Measurements from ENCODE around the gene CACNA2D1.

CACNA2D1 gene

GRCh38 chr7:82434275-82435022 is 9.1 kb downstream of the CACNA2D1 start:
- TF ChIP-seq YY1 (IDR thresholded peaks at IDR 0.05; ENCODE audit: low read depth) = no peak
- TF ChIP-seq TEAD4 (IDR thresholded peaks at IDR 0.05) = no peak
- TF ChIP-seq NFIC (IDR thresholded peaks at IDR 0.05) = no peak
- no peak for TF ChIP-seq REST (IDR thresholded peaks at IDR 0.05; ENCODE audit: low read depth)
- no peak for TF ChIP-seq RAD21 (IDR thresholded peaks at IDR 0.05; ENCODE audit: low read depth)
- no peak for TF ChIP-seq CREB1 (IDR thresholded peaks at IDR 0.05; ENCODE audit: low read depth)
- TF ChIP-seq EGR1 (IDR thresholded peaks at IDR 0.05) = no peak
- TF ChIP-seq USF1 (IDR thresholded peaks at IDR 0.05) = no peak
- no peak for TF ChIP-seq ZBTB7A (IDR thresholded peaks at IDR 0.05; ENCODE audit: low read depth)
- TF ChIP-seq FOXM1 (IDR thresholded peaks at IDR 0.05; ENCODE audit: borderline replicate concordance, low read depth) = no peak
- no peak for TF ChIP-seq TAF1 (IDR thresholded peaks at IDR 0.05; ENCODE audit: low read depth)

GRCh38 chr7:82433507-82433906 is 10.1 kb downstream of the CACNA2D1 start:
- TF ChIP-seq MAX (IDR thresholded peaks at IDR 0.05) (no peak), USF1 (IDR thresholded peaks at IDR 0.05) (no peak), YY1 (IDR thresholded peaks at IDR 0.05; ENCODE audit: low read depth) (no peak), EP300 (IDR thresholded peaks at IDR 0.05; ENCODE audit: borderline replicate concordance) (no peak)

GRCh38 chr7:82430500-82431465 is 12.8 kb downstream of the CACNA2D1 start:
- no peak for TF ChIP-seq YY1 (IDR thresholded peaks at IDR 0.05; ENCODE audit: low read depth)
- TF ChIP-seq CEBPB (IDR thresholded peaks at IDR 0.05) = no peak
- TF ChIP-seq TEAD4 (IDR thresholded peaks at IDR 0.05) = no peak
- no peak for TF ChIP-seq ZBTB7A (IDR thresholded peaks at IDR 0.05; ENCODE audit: low read depth)
- no peak for TF ChIP-seq FOXM1 (IDR thresholded peaks at IDR 0.05; ENCODE audit: borderline replicate concordance, low read depth)
- TF ChIP-seq EGR1 (IDR thresholded peaks at IDR 0.05) = no peak
- no peak for TF ChIP-seq MAX (IDR thresholded peaks at IDR 0.05)
- no peak for TF ChIP-seq USF1 (IDR thresholded peaks at IDR 0.05)
- no peak for TF ChIP-seq TCF12 (IDR thresholded peaks at IDR 0.05; ENCODE audit: low read depth)
- no peak for TF ChIP-seq NFIC (IDR thresholded peaks at IDR 0.05)
- no peak for TF ChIP-seq CREB1 (IDR thresholded peaks at IDR 0.05; ENCODE audit: low read depth)
- TF ChIP-seq TAF1 (IDR thresholded peaks at IDR 0.05; ENCODE audit: low read depth) = no peak
- no peak for TF ChIP-seq EP300 (IDR thresholded peaks at IDR 0.05; ENCODE audit: borderline replicate concordance)
- no peak for TF ChIP-seq REST (IDR thresholded peaks at IDR 0.05; ENCODE audit: low read depth)

- no peak for TF ChIP-seq RAD21 (IDR thresholded peaks at IDR 0.05; ENCODE audit: low read depth)
- TF ChIP-seq TAF1 (IDR thresholded peaks at IDR 0.05; ENCODE audit: low read depth) = no peak
- TF ChIP-seq ZBTB7A (IDR thresholded peaks at IDR 0.05; ENCODE audit: low read depth) = no peak
- no peak for TF ChIP-seq REST (IDR thresholded peaks at IDR 0.05; ENCODE audit: low read depth)
- TF ChIP-seq TEAD4 (IDR thresholded peaks at IDR 0.05) = no peak
- TF ChIP-seq USF1 (IDR thresholded peaks at IDR 0.05) = no peak
- no peak for TF ChIP-seq EP300 (IDR thresholded peaks at IDR 0.05; ENCODE audit: borderline replicate concordance)
- no peak for TF ChIP-seq NFIC (IDR thresholded peaks at IDR 0.05)
- no peak for TF ChIP-seq MAX (IDR thresholded peaks at IDR 0.05)
Observed at GRCh38 chr7:82429408-82429807, 14.2 kb downstream of the CACNA2D1 start.

All from Ishikawa (cell line).